ENCODE measurements around the gene C1orf141.
"Not testable (repeated sequence)": the region's sequence is repeated elsewhere in the genome, so short reads cannot be mapped to it uniquely, and the experiment has no call there.

Gene C1orf141

DNA sequence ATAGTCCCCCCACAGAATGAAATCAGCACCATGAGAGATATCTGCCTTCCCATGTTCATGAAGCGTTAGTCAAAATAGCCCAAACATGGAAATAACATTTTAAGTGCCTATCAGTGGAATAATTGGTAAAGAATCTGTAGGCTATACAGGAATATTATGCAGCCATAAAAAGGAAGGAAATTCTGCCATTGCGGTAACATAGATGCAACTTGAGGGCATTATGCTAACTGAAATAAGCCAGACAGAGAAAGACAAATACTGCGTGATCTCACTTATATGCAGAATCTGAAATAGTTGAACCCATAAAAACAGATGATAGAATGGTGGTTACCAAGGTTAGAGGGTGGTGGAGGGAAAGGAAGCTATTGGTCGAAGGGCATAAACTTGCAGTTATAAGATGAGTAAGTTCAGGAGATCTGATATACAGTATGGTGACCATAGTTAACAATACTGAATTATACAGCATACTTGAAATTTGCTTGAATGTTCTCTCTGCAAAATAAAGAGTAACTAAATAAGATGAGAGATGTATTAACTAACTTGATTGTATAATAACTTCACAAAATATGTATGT lies 30.8 kb upstream of the C1orf141 start:
- peaks cover 0 to 4% (median 0%) of the 10 kb centered on the region in 5 donors for H3K9me3 ChIP-seq (ENCODE audit: control insufficient read depth in 5 of 5, low read length in 5 of 5)
- no peak overlapping the region for H3K4me3 ChIP-seq (ENCODE audit: low read depth in 1 of 5, low read length in 5 of 5)
- H3K36me3 ChIP-seq (ENCODE audit: control insufficient read depth in 5 of 5, insufficient read depth in 5 of 5, low read length in 5 of 5): no peaks in the 10 kb centered on the region
- no peaks in the 10 kb centered on the region for H3K27me3 ChIP-seq (ENCODE audit: control insufficient read depth in 5 of 5, insufficient read depth in 4 of 5, low read length in 5 of 5)
- no peaks in the 10 kb centered on the region for H3K4me1 ChIP-seq (ENCODE audit: control insufficient read depth in 5 of 5, insufficient read depth in 5 of 5, low read length in 5 of 5)
- no peak overlapping the region for H3K27ac ChIP-seq (ENCODE audit: low read depth, low read length)
- H3K9ac ChIP-seq (ENCODE audit: low read length in 5 of 5): no peak overlapping the region

DNA sequence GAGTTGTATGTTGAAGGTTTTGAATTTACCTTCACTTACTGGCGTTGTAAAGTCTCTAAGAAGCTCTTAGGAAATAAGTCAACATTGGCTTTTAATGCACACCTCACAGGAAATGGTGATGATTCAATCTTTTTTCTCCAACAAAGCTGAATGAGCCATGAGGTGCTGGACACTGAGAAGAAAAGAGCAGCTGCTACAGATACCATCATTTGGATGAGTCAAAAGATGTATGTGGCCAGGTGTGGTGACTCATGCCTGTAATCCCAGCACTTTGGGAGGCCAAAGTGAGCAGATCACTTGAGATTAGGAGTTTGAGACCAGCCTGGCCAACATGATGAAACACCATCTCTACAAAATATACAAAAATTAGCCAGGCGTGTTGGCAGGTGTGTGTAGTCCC lies 28.2 kb upstream of the C1orf141 start:
- H3K27me3 ChIP-seq (ENCODE audit: control insufficient read depth in 5 of 5, insufficient read depth in 4 of 5, low read length in 5 of 5): peaks cover 0 to 4% (median 0%) of the 10 kb centered on the region in 5 donors
- H3K4me1 ChIP-seq (ENCODE audit: control insufficient read depth in 5 of 5, insufficient read depth in 5 of 5, low read length in 5 of 5): no peaks in the 10 kb centered on the region
- H3K27ac ChIP-seq (ENCODE audit: low read depth, low read length): no peak overlapping the region
- no peak overlapping the region for H3K9ac ChIP-seq (ENCODE audit: low read length in 5 of 5)
- peaks cover 0 to 4% (median 0%) of the 10 kb centered on the region in 5 donors for H3K9me3 ChIP-seq (ENCODE audit: control insufficient read depth in 5 of 5, low read length in 5 of 5)
- no peaks in the 10 kb centered on the region for H3K36me3 ChIP-seq (ENCODE audit: control insufficient read depth in 5 of 5, insufficient read depth in 5 of 5, low read length in 5 of 5)
- H3K4me3 ChIP-seq (ENCODE audit: low read depth in 1 of 5, low read length in 5 of 5): no peak overlapping the region

DNA sequence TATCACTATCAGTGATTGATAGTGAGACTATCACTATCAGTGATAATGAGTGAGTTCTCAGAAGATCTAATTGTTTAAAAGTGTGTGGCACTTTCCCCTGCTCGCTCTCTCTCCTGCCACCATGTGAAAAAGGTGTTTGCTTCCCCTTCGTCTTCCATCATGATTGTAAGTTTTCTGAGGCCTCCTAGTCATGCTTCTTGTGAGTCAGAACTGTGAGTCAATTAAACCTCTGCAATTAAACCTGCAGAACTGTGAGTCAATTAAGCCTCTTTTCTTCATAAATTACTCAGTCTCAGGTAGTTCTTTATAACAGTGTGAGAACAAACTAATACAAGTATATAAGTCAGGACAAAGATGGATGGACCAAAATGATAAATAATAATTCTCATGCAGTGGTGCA lies 24.5 kb upstream of the C1orf141 start:
- H3K9ac ChIP-seq (ENCODE audit: low read length in 5 of 5): no peak overlapping the region
- no peak overlapping the region for H3K27ac ChIP-seq (ENCODE audit: low read depth, low read length)
- H3K4me3 ChIP-seq (ENCODE audit: low read depth in 1 of 5, low read length in 5 of 5): no peak overlapping the region
- H3K27me3 ChIP-seq (ENCODE audit: control insufficient read depth in 5 of 5, insufficient read depth in 4 of 5, low read length in 5 of 5): peaks cover 0 to 12% (median 3%) of the 10 kb centered on the region in 5 donors
- no peaks in the 10 kb centered on the region for H3K36me3 ChIP-seq (ENCODE audit: control insufficient read depth in 5 of 5, insufficient read depth in 5 of 5, low read length in 5 of 5)
- H3K4me1 ChIP-seq (ENCODE audit: control insufficient read depth in 5 of 5, insufficient read depth in 5 of 5, low read length in 5 of 5): no peaks in the 10 kb centered on the region
- no peaks in the 10 kb centered on the region for H3K9me3 ChIP-seq (ENCODE audit: control insufficient read depth in 5 of 5, low read length in 5 of 5)

DNA sequence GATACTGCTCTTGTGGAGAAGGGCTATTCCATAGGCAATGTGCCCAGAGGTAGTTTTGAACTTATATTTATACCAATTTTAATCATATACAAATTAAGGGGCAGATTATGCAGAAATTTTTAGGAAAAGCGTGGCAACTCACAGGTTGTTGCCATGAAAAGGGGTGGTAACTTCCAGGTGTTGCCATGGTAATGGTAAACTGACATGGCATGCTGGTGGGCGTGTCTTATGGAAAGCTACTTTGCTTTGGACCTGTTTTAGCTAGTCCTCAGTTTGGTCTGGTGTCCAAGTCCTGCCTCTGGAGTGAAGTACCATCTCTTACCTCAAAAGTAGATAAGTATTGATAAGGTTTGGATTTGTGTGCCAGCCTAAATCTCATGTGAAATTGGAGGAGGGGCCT lies 23.6 kb upstream of the C1orf141 start:
- no peaks in the 10 kb centered on the region for H3K9me3 ChIP-seq (ENCODE audit: control insufficient read depth in 5 of 5, low read length in 5 of 5)
- H3K36me3 ChIP-seq (ENCODE audit: control insufficient read depth in 5 of 5, insufficient read depth in 5 of 5, low read length in 5 of 5): no peaks in the 10 kb centered on the region
- peaks cover 0 to 12% (median 3%) of the 10 kb centered on the region in 5 donors for H3K27me3 ChIP-seq (ENCODE audit: control insufficient read depth in 5 of 5, insufficient read depth in 4 of 5, low read length in 5 of 5)
- H3K4me3 ChIP-seq (ENCODE audit: low read depth in 1 of 5, low read length in 5 of 5): no peak overlapping the region
- H3K4me1 ChIP-seq (ENCODE audit: control insufficient read depth in 5 of 5, insufficient read depth in 5 of 5, low read length in 5 of 5): no peaks in the 10 kb centered on the region
- H3K9ac ChIP-seq (ENCODE audit: low read length in 5 of 5): no peak overlapping the region
- no peak overlapping the region for H3K27ac ChIP-seq (ENCODE audit: low read depth, low read length)

DNA sequence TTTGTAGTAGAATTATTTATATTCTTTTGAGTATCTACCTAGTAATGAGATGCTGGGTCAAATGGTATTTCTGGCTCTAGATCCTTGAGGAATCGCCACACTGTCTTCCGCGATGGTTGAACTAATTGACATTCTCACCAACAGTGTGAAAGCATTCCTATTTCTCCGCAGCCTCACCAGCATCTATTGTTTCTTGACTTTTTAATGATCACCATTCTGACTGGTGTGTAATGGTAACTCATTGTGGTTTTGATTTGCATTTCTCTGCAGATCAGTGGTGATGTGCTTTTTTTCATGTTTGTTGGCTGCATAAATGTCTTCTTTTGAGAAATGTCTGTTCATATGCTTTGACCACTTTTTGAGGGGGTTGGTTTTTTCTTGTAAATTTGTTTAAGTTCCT lies 16.2 kb upstream of the C1orf141 start:
- Histone ChIP-seq H3K4me3 (ENCODE audit: low read depth in 1 of 5, low read length in 5 of 5) (no peak overlapping the region), H3K9me3 (ENCODE audit: control insufficient read depth in 5 of 5, low read length in 5 of 5) (no peaks in the 10 kb centered on the region), H3K36me3 (ENCODE audit: control insufficient read depth in 5 of 5, insufficient read depth in 5 of 5, low read length in 5 of 5) (no peaks in the 10 kb centered on the region), H3K27me3 (ENCODE audit: control insufficient read depth in 5 of 5, insufficient read depth in 4 of 5, low read length in 5 of 5) (peaks cover 0 to under 1% (median 0%) of the 10 kb centered on the region in 5 donors), H3K27ac (ENCODE audit: low read depth, low read length) (no peak overlapping the region), H3K4me1 (ENCODE audit: control insufficient read depth in 5 of 5, insufficient read depth in 5 of 5, low read length in 5 of 5) (peaks cover 0 to 9% (median 7%) of the 10 kb centered on the region in 5 donors), H3K9ac (ENCODE audit: low read length in 5 of 5) (no peak overlapping the region)

DNA sequence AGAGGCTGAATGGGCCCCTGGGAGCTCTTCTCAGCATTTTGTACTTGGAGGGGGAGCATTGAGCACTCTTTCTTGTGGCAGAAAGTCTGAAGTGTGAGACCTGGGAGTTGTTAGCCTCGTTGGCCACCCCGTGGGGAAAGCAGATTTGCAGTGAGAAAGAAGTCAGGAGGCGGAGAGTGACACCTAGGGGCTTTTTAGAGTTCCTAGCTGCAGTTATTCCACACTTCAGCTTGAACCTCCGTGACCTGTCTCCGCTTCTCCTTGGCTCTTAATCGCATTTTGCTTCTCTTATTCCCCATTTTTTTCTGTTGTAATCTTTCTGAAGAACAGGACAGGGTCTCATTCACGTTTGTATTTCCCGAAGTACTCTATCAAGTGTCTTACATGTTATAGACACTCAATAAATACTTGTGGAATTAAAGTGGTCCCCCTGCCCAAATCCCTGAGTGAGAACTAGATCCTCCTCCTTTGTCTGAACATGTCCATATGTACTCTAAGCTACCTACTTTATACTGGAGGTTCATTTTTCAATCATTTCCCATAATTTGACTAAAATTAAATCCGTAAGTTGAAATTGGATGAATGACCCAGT lies 14.5 kb upstream of the C1orf141 start:
- peak overlapping the region in 2 of 5 donors; percentile 25 to 61 for H3K9ac ChIP-seq (ENCODE audit: low read length in 5 of 5)
- no peak overlapping the region for H3K27ac ChIP-seq (ENCODE audit: low read depth, low read length)
- H3K4me1 ChIP-seq (ENCODE audit: control insufficient read depth in 5 of 5, insufficient read depth in 5 of 5, low read length in 5 of 5): peaks cover 0 to 9% (median 7%) of the 10 kb centered on the region in 5 donors
- no peaks in the 10 kb centered on the region for H3K9me3 ChIP-seq (ENCODE audit: control insufficient read depth in 5 of 5, low read length in 5 of 5)
- no peaks in the 10 kb centered on the region for H3K27me3 ChIP-seq (ENCODE audit: control insufficient read depth in 5 of 5, insufficient read depth in 4 of 5, low read length in 5 of 5)
- peak overlapping the region in 3 of 5 donors; percentile 42 to 50 (median 45) for H3K4me3 ChIP-seq (ENCODE audit: low read depth in 1 of 5, low read length in 5 of 5)
- no peaks in the 10 kb centered on the region for H3K36me3 ChIP-seq (ENCODE audit: control insufficient read depth in 5 of 5, insufficient read depth in 5 of 5, low read length in 5 of 5)

DNA sequence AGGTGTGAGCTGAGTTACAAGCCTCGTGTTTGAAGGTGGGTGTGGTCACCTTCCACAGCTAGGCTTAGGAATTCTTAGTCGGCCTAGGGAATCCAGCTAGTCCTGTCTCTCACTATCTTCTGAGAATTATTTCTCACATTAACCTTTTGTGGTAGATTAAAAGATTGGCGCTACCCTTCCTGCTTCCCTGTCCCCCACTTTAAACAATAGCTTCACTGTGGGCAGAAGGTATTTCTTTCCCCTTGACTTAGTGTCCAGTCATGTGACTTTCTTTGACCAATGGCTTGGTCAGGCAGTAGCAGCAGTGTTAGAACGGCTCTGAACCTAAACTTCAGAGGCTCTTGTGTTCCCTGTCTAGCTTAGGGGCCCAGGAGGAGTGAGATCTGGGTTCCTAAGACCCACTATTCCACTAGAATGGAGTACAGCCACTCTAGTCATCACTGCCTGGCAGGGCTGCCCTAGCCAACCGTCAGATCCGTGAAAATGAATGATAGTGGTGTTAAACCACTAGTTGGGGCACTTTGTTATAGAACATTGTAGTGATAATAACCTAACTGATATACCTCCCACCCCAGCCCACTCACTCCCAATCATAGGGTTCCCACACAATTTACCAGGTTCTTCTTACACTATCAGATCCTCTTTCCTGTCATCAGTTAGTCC lies 13.9 kb upstream of the C1orf141 start:
- Histone ChIP-seq H3K4me1 (ENCODE audit: control insufficient read depth in 5 of 5, insufficient read depth in 5 of 5, low read length in 5 of 5) (peaks cover 0 to 9% (median 7%) of the 10 kb centered on the region in 5 donors), H3K36me3 (ENCODE audit: control insufficient read depth in 5 of 5, insufficient read depth in 5 of 5, low read length in 5 of 5) (no peaks in the 10 kb centered on the region), H3K9me3 (ENCODE audit: control insufficient read depth in 5 of 5, low read length in 5 of 5) (no peaks in the 10 kb centered on the region), H3K4me3 (ENCODE audit: low read depth in 1 of 5, low read length in 5 of 5) (peak overlapping the region in 4 of 5 donors; percentile 42 to 50 (median 45)), H3K27me3 (ENCODE audit: control insufficient read depth in 5 of 5, insufficient read depth in 4 of 5, low read length in 5 of 5) (no peaks in the 10 kb centered on the region), H3K27ac (ENCODE audit: low read depth, low read length) (no peak overlapping the region), H3K9ac (ENCODE audit: low read length in 5 of 5) (peak overlapping the region in 2 of 5 donors; percentile 25 to 61)

DNA sequence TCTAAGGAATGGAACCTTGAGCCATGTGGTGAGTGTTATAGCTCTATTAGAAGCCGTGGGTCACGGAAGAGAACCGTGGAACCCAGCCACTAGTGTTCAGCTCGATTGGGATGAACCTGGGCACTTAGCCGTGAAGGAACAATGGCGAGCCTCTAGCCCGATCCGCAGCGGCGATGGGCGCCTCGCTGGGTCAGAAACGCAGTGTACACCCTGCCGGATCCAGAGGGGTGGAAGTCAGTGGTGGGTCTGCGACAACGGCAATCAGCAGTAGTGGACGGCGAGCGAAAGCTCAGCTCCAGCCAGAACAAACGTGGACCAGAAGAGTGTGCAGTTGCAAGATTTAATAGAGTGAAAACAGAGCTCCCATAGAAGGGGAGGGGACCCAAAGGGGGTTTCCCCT lies 13.2 kb upstream of the C1orf141 start:
- not testable (repeated sequence) for H3K4me1 ChIP-seq (ENCODE audit: control insufficient read depth in 5 of 5, insufficient read depth in 5 of 5, low read length in 5 of 5); H3K9ac ChIP-seq (ENCODE audit: low read length in 5 of 5); H3K27me3 ChIP-seq (ENCODE audit: control insufficient read depth in 5 of 5, insufficient read depth in 4 of 5, low read length in 5 of 5)

DNA sequence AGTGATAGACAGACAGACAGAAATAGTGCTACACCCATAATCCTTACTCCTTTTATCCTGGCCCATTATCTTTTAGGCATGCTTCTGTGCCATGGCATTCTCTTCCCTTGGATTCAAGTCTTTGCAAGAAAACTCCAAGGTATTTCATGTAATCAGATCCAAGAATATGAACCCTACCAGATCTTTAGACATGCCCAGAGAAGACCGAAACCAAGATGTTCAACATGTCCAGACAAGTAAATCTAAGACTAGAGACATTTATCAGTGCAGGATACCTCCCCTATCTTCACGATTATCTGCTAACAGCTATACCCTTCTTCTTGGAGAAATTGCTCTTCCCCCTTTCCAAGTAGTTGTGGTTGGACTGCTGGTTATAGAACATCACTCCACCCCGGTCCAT lies 11.8 kb upstream of the C1orf141 start:
- no peaks in the 10 kb centered on the region for H3K27me3 ChIP-seq (ENCODE audit: control insufficient read depth in 5 of 5, insufficient read depth in 4 of 5, low read length in 5 of 5)

More for the DNA sequence above, 13.2 kb upstream of the C1orf141 start:
- H3K4me3 ChIP-seq (ENCODE audit: low read depth in 1 of 5, low read length in 5 of 5); H3K27ac ChIP-seq (ENCODE audit: low read depth, low read length); H3K9me3 ChIP-seq (ENCODE audit: control insufficient read depth in 5 of 5, low read length in 5 of 5); H3K36me3 ChIP-seq (ENCODE audit: control insufficient read depth in 5 of 5, insufficient read depth in 5 of 5, low read length in 5 of 5): not testable (repeated sequence)

DNA sequence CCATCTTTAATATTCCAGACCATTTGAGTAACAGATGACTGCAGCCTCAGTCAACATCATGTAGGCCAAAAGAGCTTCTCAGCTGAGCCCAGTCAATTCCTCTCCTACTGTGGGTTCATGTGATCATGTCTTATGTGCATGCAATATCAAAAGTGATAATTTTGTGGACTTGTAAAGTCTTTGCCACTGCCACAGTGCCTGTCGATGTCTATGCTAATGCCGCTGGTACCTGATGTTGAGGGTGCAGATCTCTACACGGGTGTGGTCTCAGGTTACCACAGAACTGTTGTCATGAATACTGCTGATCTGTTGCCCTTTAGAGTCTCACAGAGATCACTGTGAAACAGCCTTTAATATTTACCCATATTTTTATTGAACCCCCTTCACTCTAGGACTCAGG lies 11.3 kb upstream of the C1orf141 start:
- Histone ChIP-seq H3K27me3 (ENCODE audit: control insufficient read depth in 5 of 5, insufficient read depth in 4 of 5, low read length in 5 of 5) (no peaks in the 10 kb centered on the region), H3K4me1 (ENCODE audit: control insufficient read depth in 5 of 5, insufficient read depth in 5 of 5, low read length in 5 of 5) (peaks cover 0 to 9% (median 7%) of the 10 kb centered on the region in 5 donors), H3K4me3 (ENCODE audit: low read depth in 1 of 5, low read length in 5 of 5) (no peak overlapping the region), H3K9ac (ENCODE audit: low read length in 5 of 5) (no peak overlapping the region), H3K27ac (ENCODE audit: low read depth, low read length) (no peak overlapping the region), H3K36me3 (ENCODE audit: control insufficient read depth in 5 of 5, insufficient read depth in 5 of 5, low read length in 5 of 5) (no peaks in the 10 kb centered on the region), H3K9me3 (ENCODE audit: control insufficient read depth in 5 of 5, low read length in 5 of 5) (no peaks in the 10 kb centered on the region)

More for the DNA sequence above, 11.8 kb upstream of the C1orf141 start:
- Histone ChIP-seq H3K4me1 (ENCODE audit: control insufficient read depth in 5 of 5, insufficient read depth in 5 of 5, low read length in 5 of 5) (peaks cover 0 to 9% (median 7%) of the 10 kb centered on the region in 5 donors), H3K9me3 (ENCODE audit: control insufficient read depth in 5 of 5, low read length in 5 of 5) (no peaks in the 10 kb centered on the region), H3K27ac (ENCODE audit: low read depth, low read length) (no peak overlapping the region), H3K9ac (ENCODE audit: low read length in 5 of 5) (no peak overlapping the region), H3K4me3 (ENCODE audit: low read depth in 1 of 5, low read length in 5 of 5) (no peak overlapping the region), H3K36me3 (ENCODE audit: control insufficient read depth in 5 of 5, insufficient read depth in 5 of 5, low read length in 5 of 5) (no peaks in the 10 kb centered on the region)

Measured in subcutaneous abdominal adipose tissue (tissue), 5 donors.